HG03571 (cell line): ENCODE data around the gene SH3TC1.
A peak's percentile ranks its signal among the peaks of the same experiment; 100 is the strongest.

Source experiments
- ATAC-seq: cut with Tn5 transposase; IDR thresholded peaks from one replicate; pipeline ENCODE4 v1.9.1; 2021; ENCODE audit not compliant: unreplicated experiment

SH3TC1 gene

GRCh38 chr4:8198906-8199593 is at the start of gene SH3TC1:
Gene SH3TC1 (plus strand): TSS chr4:8199290. CDS start chr4:8205195, 5,905 bp downstream.
- ATAC-seq = peak; percentile 86

- no peak for ATAC-seq
These were observed 49.4 kb upstream of the SH3TC1 start for GRCh38 chr4:8149664-8150063.

DNA sequence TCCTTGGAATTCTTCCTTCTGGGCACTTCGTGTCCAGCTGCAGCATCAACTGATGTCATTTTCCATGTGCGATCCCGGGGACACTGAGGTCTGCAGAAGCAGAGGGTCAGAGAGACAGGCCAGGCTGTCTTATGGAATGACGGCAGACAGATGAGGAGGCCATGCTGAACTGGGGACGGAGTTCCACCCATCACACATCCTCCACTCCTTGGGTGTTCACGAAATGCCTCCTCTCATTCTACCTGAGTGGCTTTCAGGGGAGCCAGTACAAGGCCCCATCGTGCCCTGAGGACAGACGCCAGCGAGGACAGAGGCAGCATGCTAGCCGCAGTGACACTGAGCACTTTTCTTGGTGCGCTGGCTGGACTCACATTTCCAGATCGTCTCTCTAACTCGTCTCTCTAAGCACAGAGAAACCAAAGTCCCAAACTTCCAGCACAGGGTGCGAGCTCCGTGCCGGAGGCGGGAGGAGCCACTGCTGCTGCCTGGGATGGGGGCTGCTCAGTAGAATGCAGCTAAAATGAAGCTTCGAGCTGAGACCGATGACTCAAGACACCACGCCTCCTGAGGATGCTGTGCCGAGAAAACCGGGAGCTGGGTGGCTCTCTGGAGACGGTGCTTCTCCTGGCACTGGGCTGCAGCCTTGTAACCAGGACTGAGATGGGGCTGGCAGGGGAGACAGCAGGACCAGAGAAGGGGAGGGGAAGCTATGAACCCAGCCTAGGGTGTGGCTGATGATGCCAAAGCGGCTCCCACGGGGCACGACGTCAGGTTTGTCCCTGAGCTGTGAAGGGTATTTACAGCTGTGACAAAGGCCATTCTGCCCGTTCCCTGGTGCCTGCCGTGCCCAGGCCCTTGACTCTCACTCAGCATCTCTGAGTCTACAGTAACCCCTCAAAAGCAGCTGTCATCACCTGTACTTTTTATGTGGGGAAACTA is 48.7 kb upstream of the SH3TC1 start:
- no peak for ATAC-seq

GRCh38 chr4:8151165-8151650 is 47.9 kb upstream of the SH3TC1 start:
- ATAC-seq = no peak

DNA sequence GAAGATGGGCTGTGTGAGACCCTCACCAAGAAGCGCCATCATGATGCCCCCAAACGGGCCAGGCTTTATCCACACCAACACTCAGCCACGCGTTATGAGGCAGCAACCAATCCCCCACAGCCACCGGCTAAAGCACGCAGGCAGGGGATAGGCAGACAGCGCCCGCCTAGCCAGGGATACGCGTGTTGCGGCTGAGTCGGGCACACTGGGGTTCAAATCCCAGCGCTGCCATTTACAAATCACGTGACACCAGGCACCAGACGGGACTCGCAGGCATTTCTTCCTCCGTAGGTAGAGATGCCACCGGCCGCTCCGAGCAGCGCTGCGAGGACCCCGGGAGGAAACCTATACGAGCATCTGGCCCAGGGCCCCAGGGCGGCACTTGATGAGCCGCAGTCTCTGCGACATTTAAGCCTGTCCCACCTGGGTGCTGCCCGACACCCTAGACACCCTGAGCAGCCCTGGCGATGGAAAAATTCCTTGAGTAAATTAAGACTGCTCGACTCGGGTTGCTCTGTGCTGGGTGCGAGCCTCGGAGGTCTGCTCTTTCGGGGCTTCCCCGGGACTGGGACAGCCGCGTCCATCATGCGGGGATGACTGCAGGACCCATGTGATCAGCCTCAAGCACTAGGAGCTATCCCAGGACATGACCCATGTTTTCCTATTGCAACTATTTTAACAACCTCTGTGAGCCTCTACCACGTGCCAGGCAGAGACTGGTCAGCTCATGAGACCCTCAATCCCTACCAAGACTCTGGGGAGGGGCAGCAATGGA is 46.8 kb upstream of the SH3TC1 start:
- no peak for ATAC-seq

DNA sequence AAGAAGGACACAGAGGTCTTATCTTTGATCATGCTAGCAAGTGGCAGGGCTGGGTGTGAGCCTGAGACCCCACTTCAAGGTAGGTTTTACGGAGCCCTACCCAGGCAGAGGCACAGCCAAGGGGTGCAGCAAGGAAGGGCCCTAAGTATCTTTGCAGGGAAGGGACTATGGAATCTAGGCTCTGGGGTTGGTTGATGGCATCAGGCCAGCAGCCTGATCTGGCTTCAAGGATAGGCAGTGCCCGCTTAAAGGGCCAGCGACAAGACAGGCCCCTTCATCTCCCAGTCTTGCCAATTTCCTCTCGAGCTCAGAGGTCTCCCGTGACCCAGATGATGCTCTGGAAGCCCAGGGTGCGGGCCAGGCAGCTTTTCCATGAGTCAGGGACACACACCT is 46.2 kb upstream of the SH3TC1 start:
- no peak for ATAC-seq

DNA sequence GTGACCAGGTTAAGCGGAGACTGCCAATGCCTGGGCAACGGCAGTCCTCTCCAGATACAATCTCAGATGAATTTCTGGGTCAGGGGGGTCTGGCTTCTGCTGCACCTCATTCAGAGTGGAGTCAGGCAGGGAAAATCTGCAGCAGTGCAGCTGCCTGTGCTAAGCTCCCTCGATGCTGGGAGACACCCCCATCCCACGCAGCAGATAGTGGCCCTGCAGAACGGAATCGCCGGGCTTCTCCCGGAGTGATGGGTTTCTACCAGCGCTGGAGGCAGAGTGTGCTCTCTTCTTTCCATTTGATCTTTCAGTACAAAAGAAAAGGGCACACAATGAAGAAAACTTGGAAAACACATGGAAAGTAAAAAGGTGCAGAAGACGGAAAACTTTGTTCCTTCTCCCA is 45.6 kb upstream of the SH3TC1 start:
- no peak for ATAC-seq

DNA sequence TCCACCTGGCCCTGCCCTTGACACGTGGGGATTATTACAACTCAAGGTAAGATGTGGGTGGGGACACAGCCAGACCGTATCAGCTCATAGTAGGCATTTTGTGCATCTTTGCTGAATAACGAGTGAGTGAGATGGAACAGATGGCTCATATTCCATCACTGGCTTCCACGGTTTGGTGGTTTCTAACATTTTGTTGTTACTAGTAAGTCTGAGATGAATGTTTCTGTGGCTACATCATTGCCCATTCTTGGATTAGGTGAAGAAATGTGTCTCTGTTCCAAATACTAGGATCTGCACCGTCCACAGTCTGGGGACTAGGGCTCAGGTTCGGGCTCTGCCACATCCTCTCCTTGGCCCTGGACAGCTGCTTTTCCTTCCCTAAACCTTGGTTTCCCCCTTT is 44.0 kb upstream of the SH3TC1 start:
- ATAC-seq = no peak

DNA sequence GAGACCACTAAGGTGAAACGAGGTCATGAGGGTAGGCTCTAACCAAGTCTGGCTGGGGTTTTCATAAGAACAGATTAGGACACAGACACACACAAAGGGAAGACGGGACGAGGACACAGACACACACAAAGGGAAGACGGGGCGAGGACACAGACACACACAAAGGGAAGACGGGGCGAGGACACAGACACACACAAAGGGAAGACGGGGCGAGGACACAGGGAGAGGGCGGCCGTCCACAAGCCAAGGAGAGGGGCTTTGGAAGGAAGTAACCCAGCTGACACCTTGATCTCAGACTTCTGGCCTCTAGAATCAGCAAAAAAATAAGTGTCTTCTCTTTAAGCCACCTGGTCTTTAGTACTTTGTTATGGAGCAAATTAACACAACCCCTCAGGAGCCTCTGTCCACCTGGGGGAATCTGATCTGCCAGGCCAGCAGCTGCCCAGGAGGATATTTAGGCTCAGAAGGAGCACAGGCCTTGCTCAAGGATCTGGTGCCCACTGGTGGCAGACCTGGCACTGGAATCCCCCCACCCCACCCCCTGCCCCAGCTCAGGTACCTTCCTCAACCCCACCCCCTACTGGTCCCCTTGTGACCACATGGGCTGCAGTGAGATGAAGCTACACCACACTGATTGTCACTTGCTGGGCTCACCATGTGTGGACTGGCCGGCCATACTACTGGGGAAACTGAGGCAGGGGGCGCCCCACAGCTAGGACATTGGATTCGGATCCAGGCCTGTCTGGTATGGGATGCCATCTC is 43.2 kb upstream of the SH3TC1 start:
- no peak for ATAC-seq

DNA sequence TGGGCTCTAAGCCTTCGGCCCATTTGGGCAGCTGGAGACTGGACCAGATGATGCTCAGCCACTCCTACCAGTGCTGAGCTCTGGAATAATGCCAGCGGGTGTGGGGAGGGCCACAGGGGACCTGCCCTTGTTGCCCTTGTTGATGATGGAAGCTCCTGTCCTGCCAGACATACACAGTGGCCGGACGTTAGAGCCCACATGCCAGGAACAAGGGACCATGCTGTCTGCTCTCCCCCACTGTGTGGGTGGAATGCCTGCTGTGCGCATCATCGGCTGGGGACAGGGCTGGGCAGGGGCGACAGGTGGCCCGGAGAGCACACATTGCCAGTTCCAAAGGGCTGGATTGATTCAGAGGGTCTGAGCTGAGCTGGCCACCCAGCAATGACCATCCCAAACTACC is 42.5 kb upstream of the SH3TC1 start:
- no peak for ATAC-seq

DNA sequence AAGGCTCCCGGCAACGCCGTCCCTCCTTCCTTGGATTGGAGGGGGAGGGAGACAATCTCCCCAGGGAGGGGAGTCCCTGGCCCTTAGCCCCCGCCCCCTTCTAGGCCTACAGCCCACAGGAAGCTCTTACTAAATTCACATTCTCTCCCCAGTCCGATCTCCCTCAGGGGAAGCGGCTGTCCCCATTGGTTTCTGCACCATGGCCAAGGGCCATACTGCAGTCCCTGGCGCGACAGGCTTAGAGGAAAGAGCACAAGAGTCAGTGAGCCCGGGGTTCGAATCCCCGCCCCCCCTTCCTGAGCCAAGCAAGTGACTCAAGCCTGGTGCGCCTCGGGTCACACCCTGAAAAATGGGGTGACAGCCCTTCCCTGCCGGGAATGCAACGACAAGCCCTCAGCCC is 41.6 kb upstream of the SH3TC1 start:
- no peak for ATAC-seq

DNA sequence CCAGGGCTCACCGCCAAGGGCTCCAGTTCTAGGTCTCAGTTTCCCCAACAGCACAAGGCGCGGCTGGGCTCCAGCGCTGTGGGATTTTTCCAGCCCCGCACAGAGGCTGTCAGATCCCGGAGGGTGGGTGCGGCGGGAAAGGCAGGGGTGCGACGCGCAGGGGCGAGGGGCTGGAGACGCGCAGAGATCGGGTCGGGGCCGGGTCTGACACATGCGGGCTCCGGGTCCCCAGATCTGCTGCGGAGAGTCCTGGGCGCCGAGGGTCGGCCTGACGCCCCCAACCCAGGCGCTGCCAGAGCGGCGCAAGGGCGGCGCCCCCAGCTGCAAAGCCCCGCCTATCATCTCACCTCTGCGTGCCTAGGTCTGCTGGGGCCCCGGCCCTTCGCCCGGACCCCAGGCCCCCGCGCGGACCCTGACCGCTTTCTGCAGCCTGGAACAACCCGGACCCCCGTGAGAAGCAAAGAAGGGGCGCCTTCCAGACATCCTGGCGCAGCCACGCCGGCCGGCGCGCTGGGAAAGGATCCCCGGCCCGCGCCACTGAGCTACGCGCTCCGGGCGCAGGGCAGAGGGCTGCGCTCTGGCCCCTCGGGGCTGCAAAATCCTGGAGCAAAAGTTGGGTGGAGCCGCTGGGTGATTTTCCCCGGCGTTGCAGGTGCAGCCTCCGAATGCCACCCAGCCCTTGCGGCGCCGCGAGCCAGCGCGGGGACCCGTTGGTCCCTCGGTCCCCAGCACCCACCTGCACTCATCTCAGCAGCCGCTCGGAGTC is 41.0 kb upstream of the SH3TC1 start:
- peak; percentile 2 for ATAC-seq

DNA sequence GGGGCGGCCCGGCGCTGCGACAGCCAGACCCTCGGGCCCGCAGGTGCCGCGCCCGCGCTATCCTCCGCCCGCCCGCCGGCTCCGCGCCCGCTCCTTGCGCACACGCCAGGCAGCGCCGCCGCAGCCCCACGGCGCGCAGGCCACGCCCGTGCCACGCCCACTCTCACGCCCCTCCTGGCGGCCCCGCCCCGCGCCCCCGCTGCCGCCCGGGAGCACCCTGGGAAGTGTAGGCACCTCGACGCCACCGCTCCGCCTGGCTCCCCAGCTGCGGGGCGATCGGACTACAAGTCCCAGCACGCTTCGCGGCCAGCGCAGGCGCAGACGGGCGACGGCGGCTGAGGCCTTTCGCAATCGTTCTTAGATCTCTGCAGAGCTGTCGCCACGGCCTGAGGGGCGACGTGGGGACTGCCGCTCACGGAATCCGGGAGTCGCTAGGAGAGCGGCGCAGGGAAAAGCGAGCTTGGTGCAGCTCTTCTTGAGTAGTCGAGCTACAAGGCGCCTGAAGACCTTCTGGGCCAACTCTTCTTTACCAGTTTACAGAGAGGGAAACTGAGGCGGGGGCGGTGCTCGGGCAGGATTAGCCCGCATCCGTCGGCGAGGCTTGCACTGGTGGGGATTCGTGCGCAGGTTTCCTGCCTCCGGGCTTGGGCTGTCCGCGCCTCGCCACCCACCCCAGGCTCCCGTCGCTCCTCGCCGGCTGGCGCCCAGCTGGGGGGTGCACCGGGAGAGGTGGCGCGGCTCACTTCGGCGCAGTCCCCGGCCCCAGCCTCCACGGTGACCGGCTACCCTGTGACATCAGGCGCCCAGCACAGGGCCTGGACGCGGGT is 40.2 kb upstream of the SH3TC1 start, which contains the start of gene ABLIM2:
ABLIM2 (minus strand) TSS at position 104 of the 827 bp plus-strand sequence. CDS start 124 bp downstream, outside the sequence.
- ATAC-seq = peak; percentile 96

DNA sequence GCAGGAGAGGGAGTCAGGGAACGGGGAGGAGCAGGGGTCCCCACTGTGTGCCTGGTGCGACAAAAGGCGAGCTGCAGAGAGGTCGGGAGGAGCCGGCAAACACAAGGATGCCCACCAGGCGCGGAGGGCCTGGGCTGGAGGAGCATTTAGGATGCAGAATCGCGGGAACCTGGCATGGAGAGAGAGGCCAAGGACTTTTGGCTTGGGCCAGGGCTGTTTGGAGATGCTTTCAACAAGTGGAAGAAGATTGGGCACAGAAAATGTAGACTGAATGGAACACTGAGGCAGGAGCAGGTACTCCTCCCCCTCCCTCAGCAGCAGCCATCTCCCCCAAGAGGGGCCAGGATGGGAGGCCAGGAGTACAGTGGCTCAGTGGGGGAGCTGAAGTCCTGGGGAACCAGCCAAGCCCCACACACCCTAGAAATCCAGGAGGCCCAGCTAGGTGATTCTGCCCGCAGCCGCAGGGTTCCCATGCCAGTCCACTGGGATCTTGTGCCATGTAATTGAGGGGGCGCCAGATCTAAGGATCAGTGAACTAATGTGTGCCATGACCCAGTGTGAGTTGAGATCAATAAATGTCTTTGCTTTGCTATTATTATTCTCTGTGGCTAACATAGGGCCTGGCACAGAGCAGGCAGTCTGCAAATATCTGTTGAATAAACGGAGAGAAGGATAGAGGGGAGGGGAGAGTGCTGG is 39.4 kb upstream of the SH3TC1 start:
- ATAC-seq = no peak

GRCh38 chr4:8160233-8160560 is 38.9 kb upstream of the SH3TC1 start:
- no peak for ATAC-seq

- no peak for ATAC-seq
These were observed 38.5 kb upstream of the SH3TC1 start for GRCh38 chr4:8160572-8160971.

GRCh38 chr4:8162625-8163024 is 36.5 kb upstream of the SH3TC1 start:
- ATAC-seq = no peak

DNA sequence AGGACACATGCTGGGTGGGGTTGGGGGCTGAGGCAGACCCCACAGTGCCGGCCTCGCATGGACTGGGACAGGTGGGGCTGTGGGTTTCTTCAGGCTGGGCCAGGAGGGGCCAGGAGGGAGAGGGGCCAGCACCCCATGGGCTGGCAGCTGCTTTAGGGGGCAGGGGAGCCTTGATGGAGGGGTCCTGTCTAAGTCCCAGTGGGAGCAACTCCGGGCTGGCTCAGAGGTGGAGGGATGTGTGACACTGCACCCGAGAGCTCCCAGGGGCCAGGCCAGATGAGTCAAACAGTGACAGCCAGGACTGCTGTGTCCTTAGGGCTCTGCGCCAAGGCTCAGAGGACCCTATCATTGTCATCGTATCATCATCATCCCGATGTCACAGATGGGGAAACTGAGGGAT is 36.1 kb upstream of the SH3TC1 start:
- ATAC-seq = no peak
